ENCODE measurements around the gene RIT2. TPM values are rescaled to one million over a fixed set of nuclear protein-coding genes. Genes with fewer than 3 reads are reported as not detected.

RIT2 gene
- total RNA-seq, 2 donors from 2014 or later = not detected

- Histone ChIP-seq H3K4me3 (no peak overlapping the region), H3K9me3 (no peaks in the 10 kb centered on the region), H3K27me3 (no peaks in the 10 kb centered on the region), H3K36me3 (no peaks in the 10 kb centered on the region), H3K4me1 (no peaks in the 10 kb centered on the region), H3K27ac (no peak overlapping the region)
- DNase-seq (ENCODE audit: low spot score) = no peak
- TF ChIP-seq CTCF (IDR thresholded peaks at IDR 0.05) = no peak
Measured at GRCh38 chr18:42914476-42914875, 201.0 kb downstream of the RIT2 start.

- H3K9me3 ChIP-seq = no peaks in the 10 kb centered on the region
- no peaks in the 10 kb centered on the region for H3K4me1 ChIP-seq
- no peaks in the 10 kb centered on the region for H3K27me3 ChIP-seq
- TF ChIP-seq CTCF (IDR thresholded peaks at IDR 0.05) = no peak
- no peak for DNase-seq (ENCODE audit: low spot score)
- no peak overlapping the region for H3K4me3 ChIP-seq
- no peaks in the 10 kb centered on the region for H3K36me3 ChIP-seq
- H3K27ac ChIP-seq = no peak overlapping the region
Measured at GRCh38 chr18:42909095-42909494, 206.4 kb downstream of the RIT2 start.

GRCh38 chr18:42906761-42907160 is 208.7 kb downstream of the RIT2 start:
- Histone ChIP-seq H3K27me3 (no peaks in the 10 kb centered on the region), H3K4me1 (no peaks in the 10 kb centered on the region), H3K9me3 (no peaks in the 10 kb centered on the region), H3K36me3 (no peaks in the 10 kb centered on the region), H3K27ac (no peak overlapping the region), H3K4me3 (no peak overlapping the region)
- DNase-seq (ENCODE audit: low spot score) = no peak
- TF ChIP-seq CTCF (IDR thresholded peaks at IDR 0.05) = no peak

GRCh38 chr18:42901161-42901560 is 214.3 kb downstream of the RIT2 start:
- DNase-seq (ENCODE audit: low spot score) = no peak
- Histone ChIP-seq H3K9me3 (no peaks in the 10 kb centered on the region), H3K36me3 (no peaks in the 10 kb centered on the region), H3K27ac (no peak overlapping the region), H3K4me3 (no peak overlapping the region), H3K4me1 (no peaks in the 10 kb centered on the region), H3K27me3 (no peaks in the 10 kb centered on the region)
- no peak for TF ChIP-seq CTCF (IDR thresholded peaks at IDR 0.05)

- Histone ChIP-seq H3K9me3 (no peaks in the 10 kb centered on the region), H3K36me3 (no peaks in the 10 kb centered on the region), H3K4me1 (no peaks in the 10 kb centered on the region), H3K4me3 (no peak overlapping the region), H3K27ac (no peak overlapping the region), H3K27me3 (no peaks in the 10 kb centered on the region)
- no peak for TF ChIP-seq CTCF (IDR thresholded peaks at IDR 0.05)
- no peak for DNase-seq (ENCODE audit: low spot score)
Measured at GRCh38 chr18:42893977-42894376, 221.5 kb downstream of the RIT2 start.

- Histone ChIP-seq H3K27me3 (no peaks in the 10 kb centered on the region), H3K4me1 (no peaks in the 10 kb centered on the region), H3K9me3 (no peaks in the 10 kb centered on the region), H3K36me3 (no peaks in the 10 kb centered on the region), H3K27ac (no peak overlapping the region), H3K4me3 (no peak overlapping the region)
- TF ChIP-seq CTCF (IDR thresholded peaks at IDR 0.05) = no peak
- no peak for DNase-seq (ENCODE audit: low spot score)
Measured at GRCh38 chr18:42892181-42892580, 223.3 kb downstream of the RIT2 start.
